ENCODE results near the gene TMEM263. TPM values are rescaled to one million over a fixed set of nuclear protein-coding genes. Genes with fewer than 3 reads are reported as not detected.

TMEM263 gene
- total and polyA plus RNA-seq, 9 of the 15 experiments (the other 6 are each of a cell fraction or from before 2014, with no cell fraction given): 12.6 to 36.7 (median 24.4) TPM

DNA sequence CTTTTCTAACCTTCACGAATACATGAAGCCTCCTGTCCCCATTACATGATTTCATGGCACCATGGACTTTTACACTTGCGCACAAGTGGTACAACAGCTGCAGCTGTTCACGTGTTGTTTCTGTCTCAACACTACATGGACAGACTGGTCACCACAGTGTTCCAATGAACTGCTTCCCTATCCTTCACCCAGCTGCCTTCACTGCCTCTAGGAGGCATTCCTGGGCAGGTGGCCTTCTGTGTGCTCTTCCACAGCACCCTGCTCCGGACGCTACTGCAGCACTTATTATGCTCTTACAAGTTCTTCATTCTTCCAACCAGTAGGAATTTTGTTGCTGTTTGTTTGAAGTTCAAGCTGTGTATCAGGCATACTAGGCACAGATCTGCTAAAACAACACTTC lies 29.8 kb downstream of the TMEM263 start (continued):
- TF ChIP-seq POLR2AphosphoS5 (IDR thresholded peaks at IDR 0.05; ENCODE audit: control insufficient read depth, insufficient read depth, low read depth, low read length) (no peak), L3MBTL2 (IDR thresholded peaks at IDR 0.05) (peak; percentile 53), PRPF4 (IDR thresholded peaks at IDR 0.05; ENCODE audit: insufficient read depth, low read depth, low read length, poor library complexity, severe bottlenecking) (no peak), POLR2H (tag; IDR thresholded peaks at IDR 0.05; ENCODE audit: low read depth) (no peak), ZNF316 (IDR thresholded peaks at IDR 0.05) (no peak), KAT7 (CRISPR knock-in tag; IDR thresholded peaks at IDR 0.05; ENCODE audit: borderline replicate concordance) (no peak), NFXL1 (CRISPR knock-in tag; IDR thresholded peaks at IDR 0.05) (no peak), POLR3A (IDR thresholded peaks at IDR 0.05; ENCODE audit: borderline replicate concordance, extremely low read depth, insufficient read depth, insufficient read length) (no peak), EP400 (IDR thresholded peaks at IDR 0.05) (no peak), HSF4 (CRISPR knock-in tag; IDR thresholded peaks at IDR 0.05; ENCODE audit: borderline replicate concordance) (no peak), HDAC1 (IDR thresholded peaks at IDR 0.05) (0 out of 4 replicates have a peak, but pooled peaks of 1 of the 2 experiments have one; percentile 31), ZNF146 (CRISPR knock-in tag; IDR thresholded peaks at IDR 0.05; ENCODE audit: unreplicated experiment) (no peak), MECOM (CRISPR knock-in tag; IDR thresholded peaks at IDR 0.05) (no peak), SRSF3 (IDR thresholded peaks at IDR 0.05; ENCODE audit: insufficient read depth, low read length) (no peak), CREBBP (IDR thresholded peaks at IDR 0.05; ENCODE audit: low read depth, low read length) (no peak), CXXC5 (CRISPR knock-in tag; IDR thresholded peaks at IDR 0.05) (0 out of 2 replicates have a peak, but pooled peaks have one; percentile 31), ZNF589 (CRISPR knock-in tag; IDR thresholded peaks at IDR 0.05; ENCODE audit: low read depth) (no peak), ZNF232 (CRISPR knock-in tag; IDR thresholded peaks at IDR 0.05) (no peak), POLR2AphosphoS2 (IDR thresholded peaks at IDR 0.05; ENCODE audit: low read length) (no peak), TEAD4 (IDR thresholded peaks at IDR 0.05; ENCODE audit: low read length) (0 out of 2 replicates have a peak, but pooled peaks have one; percentile 4), TEAD4 (CRISPR knock-in tag; IDR thresholded peaks at IDR 0.05; ENCODE audit: borderline replicate concordance) (no peak), NBN (IDR thresholded peaks at IDR 0.05; ENCODE audit: low read depth) (no peak), CBFA2T2 (conservative IDR thresholded peaks at IDR 0.05) (no peak), ZNF408 (CRISPR knock-in tag; IDR thresholded peaks at IDR 0.05; ENCODE audit: low read depth) (no peak)
- TF ChIP-seq, protein P1, sequence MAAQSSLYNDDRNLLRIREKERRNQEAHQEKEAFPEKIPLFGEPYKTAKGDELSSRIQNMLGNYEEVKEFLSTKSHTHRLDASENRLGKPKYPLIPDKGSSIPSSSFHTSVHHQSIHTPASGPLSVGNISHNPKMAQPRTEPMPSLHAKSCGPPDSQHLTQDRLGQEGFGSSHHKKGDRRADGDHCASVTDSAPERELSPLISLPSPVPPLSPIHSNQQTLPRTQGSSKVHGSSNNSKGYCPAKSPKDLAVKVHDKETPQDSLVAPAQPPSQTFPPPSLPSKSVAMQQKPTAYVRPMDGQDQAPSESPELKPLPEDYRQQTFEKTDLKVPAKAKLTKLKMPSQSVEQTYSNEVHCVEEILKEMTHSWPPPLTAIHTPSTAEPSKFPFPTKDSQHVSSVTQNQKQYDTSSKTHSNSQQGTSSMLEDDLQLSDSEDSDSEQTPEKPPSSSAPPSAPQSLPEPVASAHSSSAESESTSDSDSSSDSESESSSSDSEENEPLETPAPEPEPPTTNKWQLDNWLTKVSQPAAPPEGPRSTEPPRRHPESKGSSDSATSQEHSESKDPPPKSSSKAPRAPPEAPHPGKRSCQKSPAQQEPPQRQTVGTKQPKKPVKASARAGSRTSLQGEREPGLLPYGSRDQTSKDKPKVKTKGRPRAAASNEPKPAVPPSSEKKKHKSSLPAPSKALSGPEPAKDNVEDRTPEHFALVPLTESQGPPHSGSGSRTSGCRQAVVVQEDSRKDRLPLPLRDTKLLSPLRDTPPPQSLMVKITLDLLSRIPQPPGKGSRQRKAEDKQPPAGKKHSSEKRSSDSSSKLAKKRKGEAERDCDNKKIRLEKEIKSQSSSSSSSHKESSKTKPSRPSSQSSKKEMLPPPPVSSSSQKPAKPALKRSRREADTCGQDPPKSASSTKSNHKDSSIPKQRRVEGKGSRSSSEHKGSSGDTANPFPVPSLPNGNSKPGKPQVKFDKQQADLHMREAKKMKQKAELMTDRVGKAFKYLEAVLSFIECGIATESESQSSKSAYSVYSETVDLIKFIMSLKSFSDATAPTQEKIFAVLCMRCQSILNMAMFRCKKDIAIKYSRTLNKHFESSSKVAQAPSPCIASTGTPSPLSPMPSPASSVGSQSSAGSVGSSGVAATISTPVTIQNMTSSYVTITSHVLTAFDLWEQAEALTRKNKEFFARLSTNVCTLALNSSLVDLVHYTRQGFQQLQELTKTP (IDR thresholded peaks at IDR 0.05; ENCODE audit: low read depth in 1 of 2, partially characterized antibody in 2 of 2): no peak
- TF ChIP-seq, protein P2, sequence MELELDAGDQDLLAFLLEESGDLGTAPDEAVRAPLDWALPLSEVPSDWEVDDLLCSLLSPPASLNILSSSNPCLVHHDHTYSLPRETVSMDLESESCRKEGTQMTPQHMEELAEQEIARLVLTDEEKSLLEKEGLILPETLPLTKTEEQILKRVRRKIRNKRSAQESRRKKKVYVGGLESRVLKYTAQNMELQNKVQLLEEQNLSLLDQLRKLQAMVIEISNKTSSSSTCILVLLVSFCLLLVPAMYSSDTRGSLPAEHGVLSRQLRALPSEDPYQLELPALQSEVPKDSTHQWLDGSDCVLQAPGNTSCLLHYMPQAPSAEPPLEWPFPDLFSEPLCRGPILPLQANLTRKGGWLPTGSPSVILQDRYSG (tag; conservative IDR thresholded peaks at IDR 0.05; ENCODE audit: low read depth): no peak
